GM19372 (cell line): ENCODE data around the gene CPAMD8.

ENCODE experiments used
- ATAC-seq: cut with Tn5 transposase; IDR thresholded peaks from one replicate; pipeline ENCODE4 v1.9.1; 2021; ENCODE audit warnings: mild to moderate bottlenecking, low read depth, moderate library complexity; ENCODE audit not compliant: unreplicated experiment

CPAMD8 gene

DNA sequence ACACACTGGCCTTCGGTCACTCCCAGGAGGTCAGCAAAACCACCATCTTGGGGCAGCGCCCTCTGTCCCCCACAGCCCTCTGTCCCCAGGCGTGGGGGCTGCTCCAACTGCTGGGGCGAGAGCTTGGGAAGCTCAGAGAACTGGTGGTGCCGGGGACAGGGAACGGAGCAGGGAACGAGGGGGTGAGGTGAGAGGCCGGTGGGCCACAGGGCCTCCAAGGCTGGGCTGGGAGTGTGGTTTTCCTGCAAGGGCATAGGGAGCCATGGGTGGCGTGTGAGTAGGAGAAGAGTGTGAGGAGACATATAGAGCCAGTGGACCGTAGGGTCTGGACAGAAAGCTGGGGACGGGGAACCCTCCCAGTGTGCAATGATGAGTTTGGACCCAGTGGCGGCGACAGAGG is 103.7 kb downstream of the CPAMD8 start:
- no peak for ATAC-seq

DNA sequence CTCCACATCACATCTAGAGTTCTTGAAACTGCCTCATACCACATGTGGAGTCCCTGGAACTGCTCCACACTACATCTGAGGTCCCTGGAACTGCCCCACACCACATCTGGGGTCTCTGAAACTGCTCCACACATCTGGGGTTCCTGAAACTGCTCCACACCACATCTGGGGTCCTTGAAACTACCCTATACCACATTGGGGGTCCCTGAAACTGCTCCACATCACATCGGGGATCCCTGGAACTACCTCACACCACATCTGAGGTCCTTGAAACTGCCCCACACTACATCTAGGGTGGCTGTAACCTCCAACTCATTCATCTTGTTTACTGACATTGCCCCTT is 104.0 kb downstream of the CPAMD8 start:
- no peak for ATAC-seq

DNA sequence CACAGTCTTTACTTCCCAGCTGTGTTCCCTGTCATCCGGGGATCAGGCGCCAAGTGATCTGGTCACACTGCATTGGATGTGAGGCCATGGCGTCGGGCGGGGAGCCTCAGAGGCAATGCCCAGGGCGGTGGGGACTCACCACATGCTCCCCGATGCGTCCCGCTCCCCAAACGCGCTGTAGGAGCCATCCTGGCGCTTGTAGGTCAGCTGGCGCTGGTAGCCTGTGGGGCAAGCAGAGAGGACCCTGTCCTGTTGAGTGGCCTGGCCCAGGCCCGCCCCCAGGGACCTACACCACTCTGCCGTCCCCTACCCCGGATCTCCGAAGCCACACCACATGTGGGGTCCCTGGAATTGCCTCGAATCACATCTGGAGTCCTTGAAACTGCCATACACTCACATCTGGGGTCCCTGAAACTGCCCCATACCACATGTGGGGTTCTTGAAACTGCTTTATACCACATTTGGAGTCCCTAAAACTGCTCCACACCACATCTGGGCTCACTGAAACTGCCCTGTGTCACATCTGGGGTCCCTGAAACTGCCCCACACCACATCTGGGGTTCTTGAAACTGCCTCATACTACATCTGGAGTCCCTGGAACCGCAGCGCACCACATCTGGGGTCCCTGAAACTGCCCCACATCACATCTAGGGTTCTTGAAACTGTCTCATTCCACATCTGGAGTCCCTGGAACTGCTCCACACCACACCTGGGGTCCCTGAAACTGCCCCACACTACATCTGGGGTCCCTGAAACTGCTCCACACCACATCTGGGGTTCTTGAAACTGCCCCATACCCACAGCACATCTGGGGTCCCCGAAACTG is 104.6 kb downstream of the CPAMD8 start:
- ATAC-seq, result no peak

DNA sequence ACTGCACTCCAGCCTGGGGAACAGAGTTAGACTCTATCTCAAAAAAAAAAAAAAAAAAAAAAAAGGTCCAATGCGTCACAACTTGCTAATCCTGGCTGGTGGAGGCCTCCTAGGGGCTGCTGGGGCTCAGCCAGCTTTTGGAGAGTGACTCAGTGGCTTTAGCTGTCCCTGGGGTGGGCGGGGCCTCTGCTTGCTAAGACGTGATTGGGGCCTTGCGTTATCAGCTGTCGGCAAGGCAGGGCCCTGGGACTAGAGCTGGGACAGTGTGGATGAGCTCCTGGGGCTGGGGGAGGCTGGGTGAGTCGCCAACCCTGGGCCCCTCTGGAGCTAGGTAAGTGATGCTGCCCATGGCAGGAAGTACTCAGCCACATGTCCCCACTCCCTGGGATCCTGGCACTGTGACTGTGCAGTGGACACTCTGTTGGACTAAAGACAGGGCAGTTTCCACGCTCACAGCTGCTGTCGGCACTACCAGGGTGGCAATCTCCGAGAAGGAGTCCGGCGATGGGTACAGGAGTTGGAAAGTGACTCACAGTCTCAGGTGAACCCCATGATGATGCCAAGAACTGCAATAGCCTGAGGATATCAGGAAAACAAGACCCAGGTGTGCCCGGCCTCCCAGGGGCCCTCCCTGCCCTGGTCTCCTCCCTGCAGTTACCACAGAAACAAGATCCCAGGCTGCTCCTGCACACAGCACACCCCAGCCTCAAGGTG is 105.6 kb downstream of the CPAMD8 start:
- ATAC-seq, result no peak

DNA sequence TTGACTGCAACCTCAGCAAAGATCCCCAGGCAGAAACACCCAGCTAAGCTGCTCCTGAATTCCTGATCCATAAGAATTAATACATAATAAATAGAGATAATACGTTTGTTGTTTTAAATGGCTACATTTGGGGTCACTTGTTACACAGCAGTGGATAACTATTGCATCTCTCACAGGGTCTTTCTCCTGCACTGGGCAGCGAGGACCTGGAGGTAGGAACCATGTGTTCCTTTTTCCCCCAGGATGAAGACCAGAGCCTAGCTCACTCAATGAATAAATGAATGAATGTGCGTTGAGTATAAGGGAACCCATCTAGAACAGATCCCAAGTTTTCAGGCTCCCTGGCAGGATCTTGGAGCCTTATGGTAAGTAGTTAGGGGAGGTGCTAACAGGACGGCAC is 107.1 kb downstream of the CPAMD8 start:
- ATAC-seq, result no peak

DNA sequence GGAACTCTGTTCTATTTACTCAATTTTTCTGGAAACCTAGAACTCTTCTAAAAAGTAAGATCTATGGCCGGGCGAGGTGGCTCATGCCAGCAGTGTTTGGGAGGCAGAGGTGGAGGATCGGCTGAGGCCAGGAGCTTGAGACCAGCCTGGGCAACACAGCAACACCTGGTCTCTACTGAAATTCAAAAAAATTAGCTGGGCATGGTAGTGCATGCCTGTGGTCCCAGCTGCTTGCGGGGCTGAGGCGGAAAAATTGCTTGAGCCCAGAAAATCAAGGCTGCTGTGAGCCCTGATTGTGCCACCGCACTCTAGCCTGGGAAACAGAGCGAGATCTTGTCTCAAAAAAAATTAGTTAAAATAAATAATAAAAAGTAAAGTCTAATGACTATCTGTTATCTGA is 109.2 kb downstream of the CPAMD8 start:
- ATAC-seq, result no peak

DNA sequence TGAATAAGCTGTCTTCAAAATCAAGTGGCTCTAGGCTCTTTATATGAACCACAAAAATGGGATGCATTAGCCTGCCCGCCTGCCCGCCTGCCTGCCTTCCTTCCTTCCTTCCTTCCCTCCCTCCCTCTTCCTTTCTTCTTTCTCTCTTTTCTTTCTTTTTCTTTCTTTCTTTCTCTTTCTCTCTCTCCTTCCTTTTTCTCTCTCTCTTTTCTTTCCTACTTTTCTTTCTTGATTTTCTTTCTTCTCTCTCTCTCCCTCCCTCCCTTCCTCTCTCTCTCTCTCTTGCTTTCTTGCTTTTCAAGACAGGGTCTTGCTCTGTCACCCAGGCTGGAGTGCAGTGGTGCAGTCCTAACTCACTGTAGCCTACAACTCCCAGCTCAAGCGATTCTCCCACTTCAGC is 110.9 kb downstream of the CPAMD8 start:
- no peak for ATAC-seq

DNA sequence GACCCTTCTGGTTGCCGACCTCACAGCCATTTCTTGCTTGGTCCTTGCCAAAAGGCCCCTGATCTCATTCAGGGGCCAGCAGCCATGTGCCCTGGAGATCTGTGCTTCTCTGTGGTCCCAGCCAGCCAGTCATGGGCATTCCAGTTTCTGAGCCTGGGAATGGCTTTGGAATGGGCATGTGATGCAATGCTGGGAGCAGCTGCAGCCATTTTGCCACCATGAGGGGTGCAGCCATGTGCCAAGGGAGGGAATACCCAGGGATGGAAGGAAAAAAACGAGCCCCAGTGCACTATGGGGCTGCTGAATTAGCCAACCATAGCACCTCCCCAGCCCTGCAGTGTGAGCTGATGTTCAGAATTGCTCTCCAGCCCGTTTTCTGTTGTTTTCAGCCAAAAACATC is 111.5 kb downstream of the CPAMD8 start:
- ATAC-seq, result no peak

DNA sequence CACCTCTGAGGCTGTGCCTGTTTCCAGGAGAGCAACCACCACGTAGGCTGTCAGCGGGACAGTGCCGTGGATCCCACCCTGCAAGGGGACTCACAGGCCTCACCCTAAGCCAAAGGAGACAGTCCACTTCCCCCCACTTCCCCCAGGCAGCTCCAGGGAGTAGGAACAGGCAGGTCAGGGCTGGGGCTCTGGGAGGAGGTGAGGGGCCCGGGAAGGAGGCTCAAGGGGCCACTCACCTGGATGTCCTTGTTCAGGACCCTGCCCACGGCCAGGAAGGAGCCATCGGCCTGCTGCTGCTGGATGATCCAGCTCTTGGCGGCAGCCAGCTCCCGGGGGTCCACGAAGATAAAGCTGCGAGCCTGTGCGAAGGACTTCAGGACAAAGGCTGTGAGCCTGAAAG is 112.2 kb downstream of the CPAMD8 start:
- no peak for ATAC-seq

DNA sequence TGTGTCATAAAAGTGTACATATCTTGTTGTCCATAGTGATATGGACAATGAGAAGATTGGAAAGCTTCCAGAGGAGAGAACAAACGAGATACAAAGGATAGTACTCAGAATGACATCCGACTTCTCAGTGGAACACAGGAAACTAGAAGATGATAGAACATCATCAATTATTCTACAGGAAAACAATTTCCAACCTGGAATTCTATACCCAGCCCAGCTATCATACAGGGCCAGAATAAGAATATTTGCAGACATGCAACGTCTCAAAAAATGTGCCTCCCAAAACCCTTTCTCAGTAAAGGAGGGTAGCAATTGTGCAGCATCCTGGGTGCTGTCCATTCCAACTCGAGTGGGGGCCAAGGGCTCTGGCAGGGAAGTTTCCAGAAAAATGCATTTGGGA is 113.8 kb downstream of the CPAMD8 start:
- no peak for ATAC-seq

DNA sequence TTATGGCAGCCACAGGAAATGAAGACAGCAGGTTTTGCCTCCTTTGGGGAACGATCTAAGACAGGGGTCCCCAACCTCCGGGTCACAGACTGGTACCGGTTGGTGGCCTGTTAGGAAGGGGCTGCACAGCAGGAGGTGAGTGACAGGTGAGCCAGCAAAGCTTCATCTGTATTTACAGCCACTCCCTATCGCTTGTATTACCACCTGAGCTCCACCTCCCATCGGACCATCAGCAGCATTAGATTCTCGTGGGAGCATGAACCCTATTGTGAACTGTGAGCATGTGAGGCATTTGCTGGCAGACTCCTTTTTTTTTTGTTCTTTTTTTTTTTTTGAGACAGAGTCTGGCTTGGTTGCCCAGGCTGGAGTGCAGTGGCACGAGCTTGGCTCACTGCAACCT is 115.6 kb downstream of the CPAMD8 start:
- no peak for ATAC-seq

DNA sequence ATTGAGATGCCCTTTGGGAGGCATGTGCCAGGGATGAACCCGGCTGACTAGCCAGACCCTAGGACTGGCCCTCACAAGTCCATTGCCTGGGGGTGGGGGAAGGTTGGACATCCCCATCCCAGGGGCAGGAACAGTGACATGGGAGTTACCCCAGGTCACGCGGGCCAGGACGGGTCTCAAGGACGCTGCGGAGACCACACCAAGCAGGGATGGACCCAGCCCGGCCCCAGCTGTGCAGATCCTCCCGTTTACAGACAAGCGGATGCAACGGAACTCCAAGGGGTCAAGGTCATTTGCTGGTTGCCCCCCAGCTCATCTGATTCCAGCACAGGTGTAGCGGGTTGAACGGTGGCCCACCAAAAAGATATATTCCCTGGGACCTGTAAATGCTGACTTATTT is 117.9 kb downstream of the CPAMD8 start:
- no peak for ATAC-seq

DNA sequence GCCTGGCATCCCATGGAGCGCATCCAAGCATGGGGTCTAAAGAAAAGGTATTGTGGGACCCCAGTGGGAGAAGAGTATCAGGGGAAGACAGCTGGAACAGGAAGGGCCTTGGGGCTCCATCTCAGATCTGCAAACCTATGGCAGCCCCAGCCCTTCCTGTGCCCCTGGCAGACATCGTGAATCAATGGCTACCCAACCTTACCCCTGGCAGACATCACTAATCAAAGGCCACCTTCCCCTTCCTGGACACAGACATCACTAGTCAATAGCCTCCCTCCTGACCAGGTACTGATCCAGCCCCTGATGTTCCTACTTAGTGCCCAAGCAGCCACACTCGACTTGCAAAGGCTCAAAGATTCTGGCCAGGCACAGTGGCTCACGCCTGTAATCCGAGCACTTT is 122.0 kb downstream of the CPAMD8 start:
- no peak for ATAC-seq

DNA sequence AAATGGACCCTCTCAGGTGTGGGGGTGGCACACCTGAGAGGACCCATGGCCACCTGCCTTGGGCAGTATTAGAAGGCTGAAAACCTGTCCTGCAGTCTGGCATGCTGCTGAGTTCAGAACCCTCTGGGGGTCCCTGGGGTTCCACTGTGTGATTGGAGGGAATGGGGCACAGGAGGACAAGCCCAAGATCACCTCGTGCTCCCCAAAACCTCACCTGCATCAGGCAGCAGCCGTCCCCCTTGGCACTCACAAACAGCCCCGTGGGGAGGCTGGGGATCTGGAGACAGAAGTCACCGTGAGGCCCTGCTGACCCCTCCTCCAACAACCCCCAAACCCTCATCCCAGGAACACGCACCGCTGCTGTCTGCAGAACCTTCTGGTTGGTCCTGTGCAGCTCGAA is 123.3 kb downstream of the CPAMD8 start:
- no peak for ATAC-seq

DNA sequence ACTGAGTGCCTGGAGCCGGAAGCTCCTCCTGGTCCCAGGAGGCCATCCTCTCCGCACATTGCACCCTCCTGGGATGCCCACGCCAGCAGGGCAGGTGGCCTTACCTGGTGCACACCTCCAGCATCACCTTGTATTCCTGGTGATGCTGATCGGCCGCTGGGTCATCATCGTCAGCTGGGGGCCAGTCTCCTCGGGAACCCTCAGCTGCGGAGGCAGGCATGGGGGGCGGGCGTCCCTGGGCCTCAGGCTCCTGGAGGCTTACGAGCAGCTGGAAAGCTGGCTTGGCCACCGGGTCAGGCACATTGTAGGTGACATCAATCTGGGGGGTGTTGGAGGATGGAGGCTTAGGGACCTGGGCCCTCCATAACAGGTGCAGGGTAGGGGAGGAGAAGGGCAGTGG is 124.1 kb downstream of the CPAMD8 start:
- no peak for ATAC-seq

DNA sequence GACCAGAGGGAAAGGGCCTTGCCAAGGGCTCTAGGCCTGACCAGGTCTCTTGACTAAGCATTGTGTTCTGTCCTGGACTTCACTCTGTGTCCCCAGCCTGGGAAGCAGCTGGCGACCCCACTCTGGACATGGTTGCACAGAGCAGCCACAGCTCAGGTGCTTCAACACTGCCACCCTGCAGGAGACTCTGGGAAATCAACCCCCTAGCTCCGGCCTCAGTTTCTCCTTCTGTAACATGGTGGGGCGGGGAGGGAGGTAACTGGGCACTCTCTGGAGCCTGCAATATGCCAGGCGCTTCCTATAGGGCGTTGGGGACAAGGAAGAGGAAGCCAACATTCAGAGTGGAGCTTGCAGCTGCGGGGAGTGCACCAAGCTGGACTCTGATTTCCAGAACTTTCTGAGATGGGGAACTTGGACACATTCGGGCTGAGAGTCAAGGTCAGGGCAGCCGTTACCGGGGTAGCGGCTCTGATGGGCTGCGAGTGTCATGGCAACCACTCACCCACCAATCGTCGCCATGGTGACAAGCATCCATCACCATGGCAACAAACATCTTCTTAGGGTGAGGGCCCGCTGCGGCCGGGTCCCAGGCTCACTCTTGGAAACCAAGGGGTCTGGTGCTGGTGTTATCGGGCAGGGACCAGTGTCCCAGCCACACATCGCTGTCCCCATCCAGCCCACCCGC is 125.0 kb downstream of the CPAMD8 start:
- ATAC-seq, result no peak

DNA sequence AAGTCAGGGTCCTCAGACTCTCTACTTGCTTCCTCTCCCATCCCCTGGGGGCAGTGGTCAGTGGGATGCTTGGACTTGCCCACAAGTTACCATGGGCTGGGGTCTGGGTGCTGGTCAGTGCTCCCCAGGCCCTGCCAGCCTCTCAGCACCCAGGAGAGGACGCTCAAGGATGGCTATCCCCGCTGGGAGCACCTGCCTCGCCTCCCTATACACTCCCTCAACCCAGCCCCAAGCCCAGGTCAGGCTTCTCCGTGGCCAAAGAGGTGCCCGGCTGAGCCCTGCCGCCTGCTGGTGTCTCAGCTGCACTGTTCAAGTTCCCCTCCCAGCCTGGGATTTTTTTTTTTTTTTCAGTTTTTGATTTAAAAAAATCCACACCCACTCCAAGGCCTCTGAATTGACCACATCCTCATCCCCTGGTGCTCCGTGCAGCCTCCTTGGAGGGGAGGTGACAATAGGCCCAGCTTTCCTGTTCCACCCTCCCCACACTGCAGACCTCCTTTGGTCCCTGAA is 127.0 kb downstream of the CPAMD8 start:
- ATAC-seq, result no peak

DNA sequence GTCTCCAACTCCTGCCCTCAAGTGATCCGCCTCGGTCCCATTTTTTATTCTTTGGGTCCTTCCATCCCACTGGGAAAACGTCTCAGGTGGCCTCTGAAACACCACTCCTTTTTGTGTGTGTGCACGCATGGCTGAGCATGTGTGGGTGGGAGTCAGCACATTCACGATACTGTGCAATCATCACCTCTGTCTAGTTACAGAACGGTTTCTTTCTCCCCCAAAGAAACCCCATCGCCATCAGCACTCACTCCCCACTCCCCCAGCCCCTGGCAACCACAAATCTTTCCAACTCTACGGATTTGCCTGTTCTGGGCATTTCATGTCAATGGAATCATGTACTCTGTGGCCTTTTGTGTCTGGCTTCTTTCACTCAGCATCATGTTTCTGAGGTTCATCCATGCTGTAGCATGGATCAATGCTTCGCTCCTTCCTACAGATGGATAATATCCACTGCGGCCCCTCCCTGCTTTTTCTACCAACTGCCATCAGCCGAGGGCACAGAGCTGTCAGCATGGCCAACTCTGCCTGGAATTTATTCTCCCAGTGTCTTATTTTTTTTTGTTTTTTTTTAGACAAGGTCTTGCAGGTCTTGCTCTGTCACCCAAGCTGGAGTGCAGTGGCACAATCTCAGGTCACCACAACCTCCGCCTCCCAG is 128.1 kb downstream of the CPAMD8 start:
- ATAC-seq, result no peak

DNA sequence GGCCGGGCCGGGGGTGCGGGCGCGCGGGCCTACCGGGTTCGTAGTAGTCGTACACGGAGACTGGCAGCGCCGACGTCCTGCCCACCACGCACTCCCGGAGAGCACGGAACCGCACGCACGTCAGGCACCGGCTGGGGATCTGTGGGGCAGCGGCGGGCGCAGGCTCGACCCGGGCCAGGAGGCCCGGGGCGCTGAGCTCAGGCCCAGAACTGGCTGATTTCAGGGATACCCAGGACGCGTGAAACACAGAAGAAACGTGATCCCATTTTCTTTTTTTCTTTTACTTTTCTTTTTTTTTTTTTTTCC is 128.8 kb downstream of the CPAMD8 start:
- no peak for ATAC-seq

DNA sequence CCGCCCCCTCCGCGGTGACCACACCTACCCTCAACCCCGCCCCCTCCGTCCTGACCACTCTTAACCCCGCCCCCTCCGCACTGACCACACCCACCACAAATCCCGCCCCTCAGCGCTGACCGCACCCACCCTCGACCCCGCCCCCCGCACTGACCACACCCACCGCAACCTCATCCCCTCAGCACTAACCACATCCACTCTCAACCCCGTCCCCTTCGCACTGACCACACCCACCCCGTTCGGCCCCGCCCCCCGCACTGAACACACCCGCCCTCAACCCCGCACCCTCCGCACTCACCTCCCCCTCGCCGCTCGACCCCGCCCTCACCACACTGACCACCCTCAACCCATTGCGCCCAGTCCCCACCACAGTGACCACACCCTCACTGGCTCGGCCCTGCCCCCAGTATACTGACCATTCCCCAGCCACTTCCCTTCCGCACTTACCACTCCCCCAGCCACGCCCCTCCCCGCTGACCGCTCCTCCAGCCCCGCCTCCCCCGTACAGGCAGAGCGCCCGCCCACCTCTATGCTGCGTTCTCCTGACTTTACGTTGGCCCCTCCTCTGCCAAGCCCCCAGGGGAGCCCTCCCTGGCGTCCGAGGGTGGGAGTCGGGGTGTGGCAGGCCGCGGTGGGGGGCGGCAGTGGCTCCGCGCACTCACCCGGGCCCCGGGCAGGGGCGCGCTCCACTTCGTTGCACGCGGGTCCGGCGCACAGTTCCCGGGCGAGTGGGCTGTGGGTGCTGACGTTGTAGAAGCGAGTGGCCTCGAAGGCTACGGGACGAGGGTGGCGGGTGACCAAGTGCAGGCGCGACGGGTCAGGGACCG is 129.4 kb downstream of the CPAMD8 start:
- peak; percentile 63 for ATAC-seq
